Islet of Langerhans (tissue), 1 donor: ENCODE measurements around the gene TMEM179.
"Not testable (repeated sequence)": the region's sequence is repeated elsewhere in the genome, so short reads cannot be mapped to it uniquely, and the experiment has no call there.

Experiments used
- FAIRE-seq: peaks from one replicate; lab custom pipeline; 2011; peaks lifted over from hg19 to GRCh38; lab: Jason Lieb, UNC

TMEM179 gene

DNA sequence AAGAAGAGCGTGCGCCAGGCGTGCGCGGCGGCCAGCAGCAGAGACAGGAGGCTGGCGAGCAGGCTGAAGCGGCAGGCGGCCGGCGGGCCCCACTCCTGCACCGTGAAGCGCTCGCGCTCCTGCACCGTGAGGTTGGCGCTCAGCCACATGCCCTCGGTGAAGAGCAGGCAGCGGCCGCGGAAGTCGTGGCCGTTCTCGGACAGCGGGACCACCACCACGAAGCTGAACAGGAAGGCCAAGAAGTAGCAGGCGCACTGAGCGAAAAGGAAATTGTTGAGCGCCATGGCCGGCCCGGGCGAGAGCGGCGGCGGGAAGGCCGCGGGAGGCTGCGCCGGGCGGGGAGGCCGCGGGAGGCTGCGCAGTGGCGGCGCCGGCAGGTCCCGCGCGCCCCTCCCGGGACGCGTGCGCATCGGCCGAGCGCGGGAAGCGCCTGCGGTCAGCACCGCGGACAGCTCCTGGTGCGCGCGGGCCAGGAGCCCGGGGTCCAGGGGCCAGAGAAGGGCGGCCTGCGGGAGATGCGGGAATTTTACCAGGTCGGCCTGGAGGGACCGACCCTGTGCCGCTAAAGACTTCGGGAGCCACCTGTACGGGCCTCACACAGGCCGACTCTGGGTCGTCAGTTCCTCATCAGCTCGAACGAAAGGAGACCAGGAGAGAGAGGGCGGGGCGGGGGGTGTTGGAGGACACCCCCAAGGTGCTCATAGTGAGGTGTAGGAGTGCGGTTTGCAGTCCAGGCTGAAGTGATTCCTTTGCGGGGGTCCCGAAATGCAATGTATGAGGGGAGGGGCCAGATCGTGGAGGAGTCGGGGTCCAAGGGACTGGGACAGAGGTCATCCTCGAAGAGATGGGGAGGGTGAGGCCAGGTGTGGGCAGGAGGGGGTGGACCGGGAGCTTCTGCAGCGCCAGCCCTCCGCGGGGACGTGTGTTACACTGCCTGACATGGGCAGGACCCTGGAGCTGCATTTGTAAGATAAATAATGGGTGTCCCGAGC, at the start of gene TMEM179:
Gene TMEM179 (minus strand): TSS at position 315 of the 992 bp plus-strand sequence. CDS start 31 bp downstream, at position 284.
- no peak for FAIRE-seq

GRCh38 chr14:104654119-104654518, 49.5 kb upstream of the TMEM179 start:
- FAIRE-seq = no peak

GRCh38 chr14:104653130-104653920, 48.8 kb upstream of the TMEM179 start:
- not testable (repeated sequence) for FAIRE-seq

GRCh38 chr14:104652386-104652785, 47.8 kb upstream of the TMEM179 start:
- no peak for FAIRE-seq

- no peak for FAIRE-seq
These were observed 47.3 kb upstream of the TMEM179 start for GRCh38 chr14:104651876-104652260.

DNA sequence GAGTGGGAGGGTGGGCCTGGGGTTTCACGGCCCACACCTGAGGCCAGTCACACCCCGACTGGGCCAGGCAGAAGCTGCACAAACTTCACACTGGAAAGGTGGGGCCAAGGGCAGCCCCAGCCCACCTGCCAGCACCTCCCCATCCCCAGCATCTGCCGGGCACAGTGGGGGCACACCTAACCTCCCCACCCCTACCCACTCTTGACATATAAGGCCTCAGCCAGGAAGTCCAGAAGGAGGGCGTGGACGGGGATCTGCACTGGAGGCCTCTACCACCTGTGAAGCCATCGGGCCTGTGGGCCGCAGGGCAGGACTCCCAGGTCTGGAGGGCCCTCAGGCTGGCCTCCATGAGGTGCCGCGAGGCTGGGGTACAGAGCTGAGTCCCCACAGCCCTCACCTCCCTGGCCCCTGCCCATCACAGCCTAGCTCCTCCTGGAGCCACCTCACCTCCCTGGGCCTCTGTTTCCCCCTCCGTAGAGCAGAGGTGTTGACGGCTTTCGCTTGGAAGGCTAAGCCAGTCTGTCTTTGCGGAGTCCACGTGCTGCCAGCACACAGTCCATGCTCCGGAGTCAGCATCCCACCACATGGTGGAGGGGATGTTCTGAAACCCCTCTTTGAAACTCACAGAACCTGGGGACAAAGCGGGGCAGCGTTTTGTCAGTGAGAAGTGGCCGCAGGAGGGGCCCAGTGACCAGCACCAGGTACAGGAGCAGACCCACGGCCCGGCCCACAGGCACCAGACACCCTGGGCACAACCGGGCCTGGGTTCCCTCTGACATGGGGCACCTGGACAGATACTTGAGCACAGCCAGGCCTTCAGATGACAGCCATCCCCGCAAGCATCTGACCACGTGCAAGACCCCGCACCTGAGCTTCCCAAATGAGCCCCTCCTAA, 46.7 kb upstream of the TMEM179 start:
- no peak for FAIRE-seq

- no peak for FAIRE-seq
These were observed 45.7 kb upstream of the TMEM179 start for GRCh38 chr14:104650057-104650980.

DNA sequence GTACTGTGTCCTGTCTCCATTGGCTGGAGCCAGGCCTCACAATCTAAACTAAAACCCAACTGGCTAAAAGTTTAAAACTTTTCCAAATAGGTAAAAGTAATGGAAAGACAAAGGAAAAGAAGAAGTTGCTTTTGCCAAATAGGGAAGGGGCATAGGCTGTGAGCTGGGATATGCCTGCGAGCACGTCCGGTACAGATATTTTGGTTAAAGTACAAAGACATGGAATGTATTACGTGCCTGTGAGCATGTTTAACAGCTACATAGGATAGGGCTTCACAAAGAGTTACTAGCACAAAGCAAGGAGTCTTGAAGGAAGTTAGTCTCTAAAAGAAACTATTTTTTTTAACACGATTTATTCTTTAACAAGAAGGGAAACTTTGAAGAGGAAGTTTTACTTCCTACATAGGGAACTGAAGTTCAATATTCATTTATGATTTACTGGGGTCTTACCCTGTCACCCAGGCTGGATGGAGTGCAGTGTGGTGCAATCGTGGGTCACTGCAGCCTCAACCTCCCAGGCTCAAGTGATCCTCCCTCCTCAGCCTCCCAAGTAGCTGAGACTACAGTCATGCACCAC, 43.0 kb upstream of the TMEM179 start:
- no peak for FAIRE-seq

GRCh38 chr14:104644656-104645378, 40.2 kb upstream of the TMEM179 start:
- no peak for FAIRE-seq

GRCh38 chr14:104644091-104644635, 39.6 kb upstream of the TMEM179 start:
- no peak for FAIRE-seq

DNA sequence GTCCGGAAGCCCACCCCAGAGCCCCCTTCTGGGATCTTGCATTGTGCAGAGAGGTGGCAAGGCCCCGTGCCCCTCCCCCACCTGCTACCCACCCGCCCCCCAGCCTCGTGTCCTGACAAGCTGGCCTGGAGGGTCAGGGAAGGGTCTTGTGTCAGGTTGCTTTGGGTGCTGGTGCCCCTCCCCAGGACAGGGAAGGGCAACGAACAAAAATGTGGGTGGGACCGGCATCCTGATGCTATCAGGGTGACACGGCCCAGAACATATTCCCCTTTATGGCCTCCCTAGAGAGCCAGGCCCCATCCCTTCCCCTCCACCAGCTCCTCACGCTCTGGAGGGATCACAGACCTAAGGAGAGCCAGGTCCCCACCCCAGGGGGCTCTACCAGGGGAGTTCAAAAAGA, 38.7 kb upstream of the TMEM179 start:
- no peak for FAIRE-seq

GRCh38 chr14:104642540-104642868, 37.9 kb upstream of the TMEM179 start:
- no peak for FAIRE-seq

- no peak for FAIRE-seq
These were observed 37.4 kb upstream of the TMEM179 start for GRCh38 chr14:104641753-104642539.

DNA sequence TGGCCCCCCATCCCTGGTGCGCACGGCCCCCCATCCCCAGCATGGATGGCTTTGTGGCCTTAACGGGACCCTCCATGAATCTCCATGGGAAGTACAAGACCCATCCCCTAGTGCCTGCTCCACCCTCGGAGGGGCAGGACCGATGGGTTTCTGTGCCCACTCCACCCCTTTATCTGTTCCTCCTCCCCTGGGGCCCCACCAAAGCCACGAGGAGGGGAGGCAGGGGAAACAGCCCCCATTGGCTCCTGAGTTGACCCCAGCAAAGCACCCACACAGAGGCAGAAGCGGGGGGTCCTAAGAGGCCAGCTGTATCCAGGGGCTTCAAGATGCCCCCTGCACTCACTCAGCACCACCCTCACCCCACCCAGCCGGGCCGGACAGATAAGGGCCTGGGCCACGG, 36.1 kb upstream of the TMEM179 start:
- FAIRE-seq = no peak

DNA sequence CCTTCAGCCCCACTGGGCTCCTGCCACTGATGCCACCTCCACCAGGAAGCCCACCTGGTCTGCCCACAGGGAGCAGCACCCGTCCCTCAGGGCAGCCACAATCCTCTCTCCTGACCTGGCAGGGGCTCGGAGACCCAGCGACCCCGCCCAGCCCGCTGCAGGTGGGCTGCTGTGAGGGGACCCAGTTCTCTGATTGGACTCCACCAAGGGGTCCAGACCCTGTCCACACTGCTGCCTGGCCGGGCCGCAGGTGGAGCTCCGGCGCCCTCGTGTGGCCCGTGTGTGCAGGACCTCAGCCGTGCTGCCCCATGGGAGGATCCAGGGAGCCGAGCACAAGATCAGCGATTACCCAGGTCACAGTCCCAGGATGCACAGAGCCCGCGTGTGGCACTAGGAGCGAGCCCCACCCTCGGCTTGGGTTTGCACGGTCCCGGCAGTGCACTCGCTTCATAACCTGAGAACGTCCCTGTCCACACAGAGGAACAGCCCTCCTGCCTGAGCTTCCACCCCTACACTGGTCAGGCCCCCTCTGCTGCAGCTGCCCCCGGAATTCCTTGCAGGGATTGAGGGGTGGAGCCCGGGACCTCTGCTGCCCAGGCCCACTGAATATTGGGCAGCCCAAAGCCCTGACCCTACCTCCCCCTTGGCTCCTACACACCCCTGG, 35.4 kb upstream of the TMEM179 start:
- no peak for FAIRE-seq

DNA sequence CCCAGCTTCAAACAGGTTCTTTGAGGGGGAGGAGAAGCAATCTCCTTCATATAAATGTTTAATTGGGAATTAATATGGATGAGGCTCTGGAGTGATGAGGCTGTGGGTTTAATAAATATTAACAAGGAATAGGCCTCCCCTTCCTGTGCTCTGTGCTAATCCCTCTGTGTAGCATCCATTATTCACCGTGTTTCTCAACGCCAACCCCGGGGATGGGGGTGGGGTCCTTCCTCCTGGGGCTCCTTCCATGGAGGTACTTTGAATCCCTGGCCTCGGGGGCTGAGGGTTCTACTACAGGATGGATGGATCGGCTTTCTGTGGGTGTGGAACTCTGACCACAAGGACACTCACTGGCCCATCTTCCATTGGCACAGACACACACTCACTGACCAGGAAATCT, 34.9 kb upstream of the TMEM179 start:
- FAIRE-seq = no peak

GRCh38 chr14:104638927-104639450, 34.4 kb upstream of the TMEM179 start:
- FAIRE-seq = no peak

DNA sequence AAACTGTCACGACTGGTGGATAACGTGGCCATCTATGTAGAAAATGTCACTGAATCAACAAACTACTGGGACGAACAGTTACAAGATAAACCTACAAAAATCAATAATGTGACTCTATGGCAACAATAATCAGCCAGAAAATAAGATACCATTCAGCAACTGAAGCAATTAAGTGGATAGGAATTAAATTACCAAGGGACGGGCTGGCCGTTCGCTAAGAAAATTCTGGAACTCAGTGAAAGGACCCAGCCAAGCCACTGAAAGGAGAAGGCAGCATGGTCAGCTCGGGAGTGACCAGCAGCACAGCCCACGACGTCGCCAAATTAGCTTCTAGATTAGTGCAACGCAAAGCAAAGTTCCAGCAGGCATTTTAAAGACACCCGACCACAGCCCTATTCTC, 33.6 kb upstream of the TMEM179 start:
- FAIRE-seq = no peak
